HG02759 (cell line): ENCODE data around the gene TRA2B.

Experiments used
- ATAC-seq: cut with Tn5 transposase; IDR thresholded peaks from one replicate; pipeline ENCODE4 v1.9.1; 2021; ENCODE audit warnings: mild to moderate bottlenecking, moderate library complexity; ENCODE audit not compliant: unreplicated experiment

TRA2B gene

GRCh38 chr3:185954366-185954723, 16.5 kb upstream of the TRA2B start:
- no peak for ATAC-seq

GRCh38 chr3:185950728-185951127, 12.9 kb upstream of the TRA2B start:
- no peak for ATAC-seq

GRCh38 chr3:185949515-185949914, 11.7 kb upstream of the TRA2B start:
- ATAC-seq = no peak

- ATAC-seq = no peak
Measured at GRCh38 chr3:185948292-185948691, 10.5 kb upstream of the TRA2B start.

- peak; percentile 16 for ATAC-seq
Measured at GRCh38 chr3:185943760-185944106, 5.9 kb upstream of the TRA2B start.

- peak; percentile 96 for ATAC-seq
Measured at GRCh38 chr3:185942907-185943759, 5.3 kb upstream of the TRA2B start.

GRCh38 chr3:185942396-185942795, 4.6 kb upstream of the TRA2B start:
- no peak for ATAC-seq

GRCh38 chr3:185940951-185941350, 3.1 kb upstream of the TRA2B start:
- ATAC-seq = no peak

GRCh38 chr3:185939721-185940120, 1.9 kb upstream of the TRA2B start:
- ATAC-seq = no peak

- peak; percentile 54 for ATAC-seq
Measured at GRCh38 chr3:185936814-185937688, 763 bp downstream of the TRA2B start.

GRCh38 chr3:185936273-185936629, 1.6 kb downstream of the TRA2B start:
- ATAC-seq = no peak

GRCh38 chr3:185935465-185936272, 2.1 kb downstream of the TRA2B start:
- no peak for ATAC-seq

GRCh38 chr3:185934767-185935464, 2.9 kb downstream of the TRA2B start:
- no peak for ATAC-seq

- no peak for ATAC-seq
Measured at GRCh38 chr3:185934174-185934557, 3.6 kb downstream of the TRA2B start.

GRCh38 chr3:185933374-185934173, 4.2 kb downstream of the TRA2B start:
- no peak for ATAC-seq

GRCh38 chr3:185931777-185932612, 5.8 kb downstream of the TRA2B start:
- no peak for ATAC-seq

- ATAC-seq = no peak
Measured at GRCh38 chr3:185930393-185931107, 7.3 kb downstream of the TRA2B start.
